ENCODE measurements around the gene ZCCHC14. TPM values are rescaled to one million over a fixed set of nuclear protein-coding genes. Genes with fewer than 3 reads are reported as not detected.

Gene ZCCHC14
- total RNA-seq, 1 experiment from 2014 or later, result 37.8 TPM

DNA sequence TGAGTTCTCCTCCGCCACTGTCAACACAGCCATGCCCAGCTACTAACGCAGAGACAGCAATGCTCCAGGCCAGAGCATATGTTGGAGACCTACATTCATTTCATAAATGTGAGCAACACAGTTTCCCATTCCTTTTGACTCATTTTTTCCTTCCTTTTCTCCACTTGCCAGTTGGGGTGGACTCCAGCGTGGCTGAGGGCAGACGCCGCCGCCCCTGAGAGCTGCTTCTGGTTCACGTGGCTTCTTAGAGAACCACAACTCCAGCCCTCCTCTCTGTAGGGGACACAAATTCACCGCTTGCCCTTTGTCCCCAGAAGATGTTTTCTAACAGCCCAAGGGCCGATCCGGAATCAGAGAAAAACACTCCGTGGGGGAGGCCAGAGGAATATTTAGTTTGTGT, 45.8 kb upstream of the ZCCHC14 start:
- TF ChIP-seq, protein P1, sequence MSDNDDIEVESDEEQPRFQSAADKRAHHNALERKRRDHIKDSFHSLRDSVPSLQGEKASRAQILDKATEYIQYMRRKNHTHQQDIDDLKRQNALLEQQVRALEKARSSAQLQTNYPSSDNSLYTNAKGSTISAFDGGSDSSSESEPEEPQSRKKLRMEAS (IDR thresholded peaks at IDR 0.05), result no peak
- no peak for TF ChIP-seq JUND (IDR thresholded peaks at IDR 0.05)
- no peak for TF ChIP-seq YY1 (IDR thresholded peaks at IDR 0.05; ENCODE audit: extremely low read depth, insufficient replicate concordance, low read depth, low read length)
- TF ChIP-seq CBX3 (IDR thresholded peaks at IDR 0.05; ENCODE audit: low read depth), result no peak
- DNase-seq (ENCODE audit: low read depth, low spot score) (no peak), ATAC-seq (no peak)
- Histone ChIP-seq H3K79me2 (ENCODE audit: insufficient read depth, low read length) (no peaks in the 10 kb centered on the region), H3K9me2 (ENCODE audit: insufficient read depth) (no peaks in the 10 kb centered on the region), H2AFZ (ENCODE audit: low read depth, low read length, poor library complexity, severe bottlenecking) (no peak overlapping the region), H3K4me2 (ENCODE audit: low read length) (no peak overlapping the region), H3K4me3 (replicated peaks in 1 of 2; ENCODE audit: low read depth in 1 of 2, low read length in 2 of 2) (no peak overlapping the region), H3K4me1 (ENCODE audit: control insufficient read depth in 1 of 2, insufficient read depth in 2 of 2, low read length in 2 of 2) (no peaks in the 10 kb centered on the region), H3K36me3 (ENCODE audit: control insufficient read depth in 1 of 2, insufficient read depth in 2 of 2, low read length in 2 of 2) (no peaks in the 10 kb centered on the region), H3K27me3 (ENCODE audit: insufficient read depth, low read length) (peaks cover 31% of the 10 kb centered on the region; the same call in 1 of the 2 replicates), H3K27ac (ENCODE audit: low read depth, low read length) (no peak overlapping the region), H3K9ac (ENCODE audit: low read length) (no peak overlapping the region), H4K20me1 (ENCODE audit: insufficient read depth) (no peaks in the 10 kb centered on the region), H3K9me3 (ENCODE audit: control insufficient read depth in 1 of 2, insufficient read depth in 1 of 2, low read depth in 1 of 2, low read length in 2 of 2) (no peaks in the 10 kb centered on the region)
- CTCF ChIA-PET, result interaction anchor here (0.9 to 1.3 kb wide), 2 partner anchors 12 to 97 kb away, joined by 3 read pairs; no protein-coding TSS in a partner anchor
- intact Hi-C loops (cut with micrococcal nuclease), result no loop called here
- no TSS peak for BruUV-seq (replicated peaks)
- RAD21 ChIA-PET (ENCODE audit: low non-redundant PET in 1 of 2, low total read pairs in 2 of 2, uncharacterized antibody in 2 of 2, unreplicated experiment in 2 of 2), result no interaction called here
- POLR2A ChIA-PET, result no interaction called here

DNA sequence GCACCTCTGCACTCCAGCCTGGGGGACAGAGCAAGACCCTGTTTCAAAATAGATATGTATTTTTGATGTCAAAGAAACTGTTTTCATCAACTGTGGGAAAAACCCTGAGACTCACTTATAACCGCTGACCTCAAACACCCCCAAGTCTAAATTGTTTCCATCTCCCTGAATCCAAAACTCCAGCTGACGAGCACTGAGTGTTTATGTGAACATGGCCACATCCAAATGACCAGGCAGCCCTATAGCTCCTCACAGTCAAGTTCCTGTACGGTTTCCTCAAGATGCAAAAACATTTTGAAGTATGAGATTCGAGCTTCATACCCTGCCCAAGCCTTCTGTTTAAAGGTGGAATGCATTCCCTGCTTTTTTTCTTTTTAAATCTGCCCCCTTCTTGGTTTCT, 45.3 kb upstream of the ZCCHC14 start:
- H3K4me2 ChIP-seq (ENCODE audit: low read length), result no peak overlapping the region
- no peaks in the 10 kb centered on the region for H3K9me3 ChIP-seq (ENCODE audit: control insufficient read depth in 1 of 2, insufficient read depth in 1 of 2, low read depth in 1 of 2, low read length in 2 of 2)

More for the DNA sequence above, 45.3 kb upstream of the ZCCHC14 start:
- intact Hi-C loops (cut with micrococcal nuclease), result no loop called here
- ChIA-PET RAD21 (ENCODE audit: low non-redundant PET in 1 of 2, low total read pairs in 2 of 2, uncharacterized antibody in 2 of 2, unreplicated experiment in 2 of 2) (no interaction called here), CTCF (interaction anchor here (1.3 kb wide), 1 partner anchor 97 kb away, joined by 3 read pairs; no protein-coding TSS in a partner anchor), POLR2A (no interaction called here)
- no peak overlapping the region for H3K27ac ChIP-seq (ENCODE audit: low read depth, low read length)
- BruUV-seq (replicated peaks), result no TSS peak
- no peak for DNase-seq (ENCODE audit: low read depth, low spot score)
- no peak for TF ChIP-seq FOSL1 (IDR thresholded peaks at IDR 0.05; ENCODE audit: low read depth)
- TF ChIP-seq TCF7L2 (IDR thresholded peaks at IDR 0.05; ENCODE audit: borderline replicate concordance, extremely low read depth, insufficient read depth, insufficient read length), result no peak
- TF ChIP-seq SRF (IDR thresholded peaks at IDR 0.05; ENCODE audit: low read depth), result no peak
- TF ChIP-seq SP1 (IDR thresholded peaks at IDR 0.05; ENCODE audit: low read depth), result no peak
- TF ChIP-seq, protein P2, sequence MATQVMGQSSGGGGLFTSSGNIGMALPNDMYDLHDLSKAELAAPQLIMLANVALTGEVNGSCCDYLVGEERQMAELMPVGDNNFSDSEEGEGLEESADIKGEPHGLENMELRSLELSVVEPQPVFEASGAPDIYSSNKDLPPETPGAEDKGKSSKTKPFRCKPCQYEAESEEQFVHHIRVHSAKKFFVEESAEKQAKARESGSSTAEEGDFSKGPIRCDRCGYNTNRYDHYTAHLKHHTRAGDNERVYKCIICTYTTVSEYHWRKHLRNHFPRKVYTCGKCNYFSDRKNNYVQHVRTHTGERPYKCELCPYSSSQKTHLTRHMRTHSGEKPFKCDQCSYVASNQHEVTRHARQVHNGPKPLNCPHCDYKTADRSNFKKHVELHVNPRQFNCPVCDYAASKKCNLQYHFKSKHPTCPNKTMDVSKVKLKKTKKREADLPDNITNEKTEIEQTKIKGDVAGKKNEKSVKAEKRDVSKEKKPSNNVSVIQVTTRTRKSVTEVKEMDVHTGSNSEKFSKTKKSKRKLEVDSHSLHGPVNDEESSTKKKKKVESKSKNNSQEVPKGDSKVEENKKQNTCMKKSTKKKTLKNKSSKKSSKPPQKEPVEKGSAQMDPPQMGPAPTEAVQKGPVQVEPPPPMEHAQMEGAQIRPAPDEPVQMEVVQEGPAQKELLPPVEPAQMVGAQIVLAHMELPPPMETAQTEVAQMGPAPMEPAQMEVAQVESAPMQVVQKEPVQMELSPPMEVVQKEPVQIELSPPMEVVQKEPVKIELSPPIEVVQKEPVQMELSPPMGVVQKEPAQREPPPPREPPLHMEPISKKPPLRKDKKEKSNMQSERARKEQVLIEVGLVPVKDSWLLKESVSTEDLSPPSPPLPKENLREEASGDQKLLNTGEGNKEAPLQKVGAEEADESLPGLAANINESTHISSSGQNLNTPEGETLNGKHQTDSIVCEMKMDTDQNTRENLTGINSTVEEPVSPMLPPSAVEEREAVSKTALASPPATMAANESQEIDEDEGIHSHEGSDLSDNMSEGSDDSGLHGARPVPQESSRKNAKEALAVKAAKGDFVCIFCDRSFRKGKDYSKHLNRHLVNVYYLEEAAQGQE (IDR thresholded peaks at IDR 0.05; ENCODE audit: low read depth), result no peak
- TF ChIP-seq YY1 (IDR thresholded peaks at IDR 0.05; ENCODE audit: extremely low read depth, insufficient replicate concordance, low read depth, low read length), result no peak
- H3K9me2 ChIP-seq (ENCODE audit: insufficient read depth), result no peaks in the 10 kb centered on the region
- peaks cover 31% of the 10 kb centered on the region; the same call in 1 of the 2 replicates for H3K27me3 ChIP-seq (ENCODE audit: insufficient read depth, low read length)
- no peak overlapping the region for H2AFZ ChIP-seq (ENCODE audit: low read depth, low read length, poor library complexity, severe bottlenecking)
- ATAC-seq, result no peak
- H3K4me3 ChIP-seq (replicated peaks in 1 of 2; ENCODE audit: low read depth in 1 of 2, low read length in 2 of 2), result no peak overlapping the region
- no peaks in the 10 kb centered on the region for H3K36me3 ChIP-seq (ENCODE audit: control insufficient read depth in 1 of 2, insufficient read depth in 2 of 2, low read length in 2 of 2)
- no peak overlapping the region for H3K9ac ChIP-seq (ENCODE audit: low read length)
- H3K4me1 ChIP-seq (ENCODE audit: control insufficient read depth in 1 of 2, insufficient read depth in 2 of 2, low read length in 2 of 2), result no peaks in the 10 kb centered on the region
- H3K79me2 ChIP-seq (ENCODE audit: insufficient read depth, low read length), result no peaks in the 10 kb centered on the region
- H4K20me1 ChIP-seq (ENCODE audit: insufficient read depth), result no peaks in the 10 kb centered on the region

Measured in HCT116 (cell line).